H1 (cell line): ENCODE data around the gene TMEM221.
A peak's percentile ranks its signal among the peaks of the same experiment; 100 is the strongest.

Experiments used
- CTCF ChIP-seq, 3 experiments: IDR thresholded peaks; 1 replicate in 2 of 3; 2 replicates in 1 of 3; pipeline versions ENCODE4 v1.5.1 to v1.6.1; 2011; ENCODE audit warnings: low read length in 3 of 3, mild to moderate bottlenecking in 3 of 3, inconsistent platforms in 2 of 3, low read depth in 1 of 3, moderate library complexity in 1 of 3; ENCODE audit not compliant: insufficient read depth in 1 of 3; ENCODE audit errors: control extremely low read depth in 1 of 3
- POLR2A ChIP-seq, 2 experiments: IDR thresholded peaks; 1 replicate in 1 of 2; 2 replicates in 1 of 2; pipeline ENCODE4 v1.6.1; 2011; ENCODE audit warnings: low read depth in 2 of 2, low read length in 2 of 2, mild to moderate bottlenecking in 2 of 2; ENCODE audit errors: control extremely low read depth in 1 of 2
- ZNF274 ChIP-seq: IDR thresholded peaks from 2 replicates; pipeline ENCODE4 v1.7.0; 2012; ENCODE audit warnings: low read length, borderline replicate concordance; ENCODE audit errors: extremely low read depth

GRCh38 chr19:17441241-17442021, 7.0 kb downstream of the TMEM221 start:
- no peak for TF ChIP-seq POLR2A (IDR thresholded peaks at IDR 0.05; ENCODE audit: control extremely low read depth in 1 of 2, low read depth in 2 of 2, low read length in 2 of 2)
- TF ChIP-seq CTCF (IDR thresholded peaks at IDR 0.05; ENCODE audit: control extremely low read depth in 1 of 3, insufficient read depth in 1 of 3, low read depth in 1 of 3, low read length in 3 of 3), result peak; percentile 58 to 83 (median 73)
- TF ChIP-seq ZNF274, result no peak
